GF-D8 (cell line): ENCODE measurements around the gene DAPK2.
"Not testable (repeated sequence)": the region's sequence is repeated elsewhere in the genome, so short reads cannot be mapped to it uniquely, and the experiment has no call there.

ENCODE experiments used
- DNase-seq: peaks from one replicate; lab custom pipeline; 2025; lab: John Stamatoyannopoulos, UW

The DAPK2 gene

GRCh38 chr15:63913336-63913735, 132.9 kb downstream of the DAPK2 start:
- DNase-seq: no peak

GRCh38 chr15:63912061-63912615, 134.1 kb downstream of the DAPK2 start:
- no peak for DNase-seq

- DNase-seq: no peak
Observed at GRCh38 chr15:63911160-63911559, 135.1 kb downstream of the DAPK2 start.

- DNase-seq: no peak
Observed at GRCh38 chr15:63909819-63910437, 136.4 kb downstream of the DAPK2 start.

- no peak for DNase-seq
Observed at GRCh38 chr15:63908991-63909390, 137.3 kb downstream of the DAPK2 start.

- DNase-seq: no peak
Observed at GRCh38 chr15:63908281-63908680, 138.0 kb downstream of the DAPK2 start.

- no peak for DNase-seq
Observed at GRCh38 chr15:63907521-63907920, 138.8 kb downstream of the DAPK2 start.

GRCh38 chr15:63906266-63906584, 140.1 kb downstream of the DAPK2 start:
- DNase-seq: no peak

- DNase-seq: no peak
Observed at GRCh38 chr15:63905558-63906265, 140.6 kb downstream of the DAPK2 start.

GRCh38 chr15:63905131-63905530, 141.2 kb downstream of the DAPK2 start:
- DNase-seq: no peak

GRCh38 chr15:63904042-63904441, 142.2 kb downstream of the DAPK2 start:
- no peak for DNase-seq

GRCh38 chr15:63902671-63903035, 143.6 kb downstream of the DAPK2 start:
- no peak for DNase-seq

- DNase-seq: no peak
Observed at GRCh38 chr15:63901912-63902670, 144.2 kb downstream of the DAPK2 start.

GRCh38 chr15:63900306-63900705, 146.0 kb downstream of the DAPK2 start:
- DNase-seq: no peak

GRCh38 chr15:63899606-63900005, 146.7 kb downstream of the DAPK2 start:
- not testable (repeated sequence) for DNase-seq

GRCh38 chr15:63899193-63899592, 147.1 kb downstream of the DAPK2 start:
- DNase-seq: peak; percentile 46

GRCh38 chr15:63896336-63897115, 149.8 kb downstream of the DAPK2 start:
- peak; percentile 58 for DNase-seq

- DNase-seq: no peak
Observed at GRCh38 chr15:63895787-63896218, 150.5 kb downstream of the DAPK2 start.

GRCh38 chr15:63895194-63895593, 151.1 kb downstream of the DAPK2 start:
- DNase-seq: no peak

- DNase-seq: no peak
Observed at GRCh38 chr15:63894662-63894949, 151.7 kb downstream of the DAPK2 start.

GRCh38 chr15:63893866-63894661, 152.2 kb downstream of the DAPK2 start:
- no peak for DNase-seq
